Adipose tissue (tissue), 3 donors: Measurements from ENCODE around the gene PDLIM1. TPM values are rescaled to one million over a fixed set of nuclear protein-coding genes. Genes with fewer than 3 reads are reported as not detected.

Experiments
- H3K27ac ChIP-seq: one replicate; pipeline ENCODE4 v1.5.1; 2013; ENCODE audit warnings: low read depth, low read length
- WGBS, 3 donors: extraction: QIAGEN DNeasy Blood & Tissue Kit; methylation state at CpG; one replicate each; pipeline ENCODE4 v1.1.7; 2013; 5-methylcytosine and 5-hydroxymethylcytosine counted together
- polyA plus RNA-seq, 3 donors: library from polyadenylated mRNA; stranded (reverse); fragments of 200-250 nt; gene quantifications; one replicate each; pipeline ENCODE4 v1.2.3, GENCODE V29; 2013
- donor health status: healthy with polysubstance abuse.
- donor health status: Bipolar disorder and iron deficiency.
- donor health status: healthy.

PDLIM1 gene
- polyA plus RNA-seq, 3 donors = 70.4 to 239 (median 228) TPM

DNA sequence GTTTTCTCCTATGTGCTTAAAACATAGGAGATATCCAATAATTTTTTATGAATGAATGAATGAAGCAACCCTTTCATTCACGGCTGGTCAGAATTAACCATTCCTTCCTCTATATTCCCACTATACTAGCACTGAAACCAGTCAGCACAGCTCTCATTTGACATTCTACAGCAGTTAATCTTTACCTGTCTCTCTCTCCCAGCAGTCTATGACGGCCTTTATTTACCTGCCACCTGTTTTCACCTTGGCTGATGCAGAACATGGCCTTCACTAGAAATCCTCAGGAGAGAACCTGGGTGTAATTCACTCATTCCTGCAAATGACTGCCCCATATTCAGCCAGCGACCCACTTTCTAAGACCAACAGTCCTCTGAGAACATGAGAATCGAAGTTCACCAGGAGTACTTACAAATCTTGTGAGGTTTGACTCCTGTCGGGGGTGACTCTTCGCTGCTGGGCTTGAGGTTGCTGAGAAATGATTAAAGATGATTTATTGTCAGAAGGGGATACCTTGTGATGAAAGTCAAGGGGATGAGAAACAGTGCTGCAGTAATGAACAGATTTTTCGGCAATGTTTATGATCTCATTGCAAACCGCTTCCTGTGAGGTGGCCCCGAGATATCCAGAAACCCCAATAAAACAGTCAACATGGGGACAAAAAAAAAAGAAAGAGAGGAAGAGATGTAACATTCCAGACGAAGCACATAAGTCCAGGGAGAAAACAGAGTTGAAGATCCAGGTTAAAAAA is 30.9 kb upstream of the PDLIM1 start:
- WGBS, 3 donors = 72 to 89% (median 89%) methylated on average over 10 of the region's 10 CpGs
- no peak overlapping the region for H3K27ac ChIP-seq

DNA sequence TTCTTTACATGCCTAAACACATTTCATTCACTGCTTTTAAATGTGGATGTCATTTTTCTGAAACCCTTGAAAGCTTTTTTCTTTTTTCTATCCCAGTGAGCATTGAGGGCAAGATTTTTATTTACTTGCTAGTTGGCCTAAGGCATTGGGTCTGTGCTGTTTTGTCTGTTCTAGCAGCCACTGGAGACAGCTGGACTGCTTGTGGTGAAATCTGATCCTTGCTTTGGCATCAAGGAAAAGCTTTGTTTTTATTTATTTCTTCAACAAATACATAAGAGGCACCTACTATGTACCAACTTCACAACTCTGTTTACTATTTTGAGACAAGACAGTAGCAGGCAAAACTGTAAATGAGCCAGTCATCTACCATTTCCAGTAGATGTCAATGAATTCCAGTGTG is 28.4 kb upstream of the PDLIM1 start:
- H3K27ac ChIP-seq = no peak overlapping the region

DNA sequence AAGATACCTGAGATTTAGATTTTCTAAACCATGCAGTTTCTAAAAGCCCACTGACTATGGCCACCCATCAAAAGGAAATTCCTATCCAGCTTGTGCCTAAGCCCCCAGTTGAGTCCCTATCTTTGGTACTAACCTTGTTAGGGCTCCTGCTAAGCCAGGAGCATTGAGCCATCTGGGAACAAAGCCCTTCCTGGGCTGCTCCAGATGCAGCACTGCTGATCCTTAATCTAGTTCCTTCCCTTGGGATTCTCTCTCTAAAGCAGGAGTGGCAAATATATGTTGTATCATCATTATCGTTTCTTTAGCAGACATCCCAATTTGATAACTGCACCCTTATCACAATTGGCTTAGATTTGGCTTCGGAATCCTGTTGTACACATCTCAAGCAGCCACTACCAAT is 24.7 kb upstream of the PDLIM1 start:
- no peak overlapping the region for H3K27ac ChIP-seq
- WGBS, 3 donors = 61 to 80% (median 79%) methylated on average over 2 of the region's 2 CpGs

DNA sequence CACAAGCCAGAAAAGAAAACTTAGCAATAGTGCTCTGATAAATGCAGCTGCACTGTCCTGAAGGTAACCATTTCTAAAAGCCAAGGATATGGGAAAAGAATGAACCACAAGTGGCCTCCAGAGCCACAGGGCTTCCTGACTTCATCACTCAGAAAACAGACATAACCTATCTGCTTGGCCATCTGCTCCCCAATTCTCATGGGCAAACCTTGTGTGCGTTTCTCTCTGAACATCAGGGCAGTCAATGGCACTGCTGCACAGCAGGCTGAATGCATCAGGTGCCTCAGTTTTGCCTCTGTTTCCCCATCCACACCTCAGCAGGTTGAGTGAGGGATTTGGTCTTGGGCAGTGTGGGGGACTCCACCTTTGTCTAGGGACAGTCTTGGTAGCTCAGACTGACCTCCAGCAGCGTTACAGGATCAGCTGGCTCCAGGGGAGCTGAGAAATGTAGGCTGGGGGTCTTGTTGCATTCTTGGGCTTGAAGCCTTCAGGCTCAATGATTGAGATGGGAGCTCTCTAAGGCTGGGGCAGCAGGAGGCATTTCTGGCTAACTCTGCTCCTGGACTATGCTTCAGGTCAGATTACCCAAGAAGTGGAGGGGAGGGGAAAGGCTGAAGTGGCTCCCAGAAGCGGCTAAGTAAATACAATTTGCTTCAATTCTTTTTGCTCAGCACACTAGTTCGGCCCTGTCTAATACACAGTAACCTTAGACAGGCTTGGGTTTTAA is 23.6 kb upstream of the PDLIM1 start:
- 83 to 94% (median 84%) methylated on average over 4 of the region's 4 CpGs for WGBS, 3 donors
- no peak overlapping the region for H3K27ac ChIP-seq

DNA sequence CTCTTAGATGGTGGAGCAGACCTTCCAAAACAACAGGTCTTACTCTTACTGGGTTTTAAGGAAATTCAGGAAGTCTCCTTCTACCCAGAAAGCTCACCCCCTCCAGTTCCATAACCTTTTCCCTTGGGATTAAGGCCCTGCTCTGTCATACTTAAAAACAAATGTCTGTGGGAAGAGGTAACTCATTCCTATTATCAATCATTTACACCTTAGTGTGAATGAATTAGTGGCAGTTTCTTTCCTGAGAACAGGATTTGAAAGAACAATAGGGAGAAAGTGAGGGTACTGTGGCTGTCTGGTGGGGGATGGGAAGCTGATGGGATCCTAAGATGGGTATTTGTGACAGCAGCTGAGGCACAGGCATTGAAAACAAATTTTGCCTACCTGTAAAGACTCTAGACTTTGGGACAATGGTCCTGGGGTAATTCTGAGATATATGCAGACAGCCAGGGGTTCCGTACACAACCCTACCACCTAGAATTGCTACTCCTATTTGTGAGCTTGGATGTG is 22.2 kb upstream of the PDLIM1 start:
- no peak overlapping the region for H3K27ac ChIP-seq
- 94 to 100% (median 94%) methylated on average over 1 of the region's 1 CpG for WGBS, 3 donors

DNA sequence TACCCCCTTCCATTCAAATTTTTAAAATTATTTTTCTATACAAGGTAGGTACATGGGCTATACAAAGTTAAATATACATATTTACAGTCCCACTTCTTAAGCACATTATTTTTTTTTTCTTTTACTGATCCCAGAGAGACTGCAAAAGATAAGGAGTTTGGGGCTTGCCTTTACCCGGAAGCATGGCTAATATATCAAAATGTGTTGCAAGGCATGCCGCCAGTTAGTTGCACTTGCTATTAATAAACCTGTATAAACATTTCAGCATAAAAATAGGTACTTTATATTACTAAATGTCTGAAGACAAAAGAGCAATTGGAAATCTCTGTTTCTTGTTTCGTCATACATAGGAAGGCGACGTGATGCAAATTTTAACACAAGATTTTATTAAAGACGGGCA is 21.5 kb upstream of the PDLIM1 start:
- WGBS, 3 donors = 29 to 51% (median 48%) methylated on average over 6 of the region's 6 CpGs
- H3K27ac ChIP-seq = no peak overlapping the region

DNA sequence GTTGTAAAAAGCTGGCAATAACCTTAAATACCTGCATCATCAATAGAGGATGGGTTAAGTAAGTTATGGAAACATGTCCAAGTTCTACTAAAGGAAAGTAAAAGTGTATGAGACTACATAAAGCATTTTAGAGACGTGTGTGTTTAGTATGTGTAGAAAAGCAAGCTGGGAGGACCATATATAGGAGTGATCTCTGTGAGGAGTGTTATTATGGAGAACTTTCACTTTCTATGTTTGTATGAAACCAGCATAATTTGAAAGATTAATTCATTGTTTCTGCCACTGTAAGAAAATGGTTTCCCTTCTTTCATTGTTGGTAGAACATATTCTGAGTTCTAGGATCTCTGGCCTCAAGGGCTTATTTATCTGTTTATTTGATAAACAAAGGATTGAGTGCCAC is 19.2 kb upstream of the PDLIM1 start:
- no peak overlapping the region for H3K27ac ChIP-seq
- 50 to 74% (median 54%) methylated on average over 1 of the region's 1 CpG for WGBS, 3 donors

DNA sequence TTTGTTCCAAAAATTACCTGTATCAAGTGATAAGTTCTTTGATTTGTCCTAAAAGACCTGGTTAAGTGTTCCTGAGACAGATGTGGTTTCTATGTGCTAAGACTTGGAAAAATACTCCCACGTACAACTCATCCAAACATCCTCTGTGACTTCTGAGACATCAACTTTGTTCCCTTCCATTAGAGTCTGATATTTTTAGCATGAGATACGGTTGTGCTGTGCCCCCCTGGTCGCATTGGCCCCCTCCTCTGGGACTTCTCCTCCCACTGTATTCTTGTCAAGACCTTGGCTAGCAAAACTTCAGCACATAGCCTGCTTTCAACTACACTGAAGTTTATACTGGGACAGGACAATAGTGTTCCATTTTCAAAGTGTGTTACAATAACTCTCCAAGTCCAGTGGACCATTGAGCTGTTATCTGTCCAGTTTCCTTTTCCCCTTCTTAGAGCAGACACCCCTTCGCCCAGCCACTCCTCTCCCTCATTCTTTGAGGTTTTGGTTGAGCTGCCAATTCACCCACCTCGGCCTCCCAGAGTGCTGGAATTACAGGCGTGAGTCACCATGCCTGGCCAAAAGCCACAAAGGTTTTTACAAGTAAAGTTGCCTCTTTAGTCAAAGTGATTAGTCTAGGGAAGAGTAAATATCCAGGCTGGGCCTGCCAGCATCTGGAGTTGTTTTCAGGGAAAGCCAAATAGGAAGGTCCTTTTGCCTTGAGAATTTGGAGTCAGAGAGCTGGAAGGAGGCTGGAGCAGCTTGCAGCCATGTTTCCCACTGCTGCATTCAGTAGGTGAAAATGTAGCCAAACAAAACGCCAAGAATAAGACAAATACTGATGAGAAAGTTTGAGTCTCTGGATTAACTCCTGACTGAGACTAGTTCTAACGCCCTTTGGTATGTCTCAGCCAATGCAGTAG is 17.8 kb upstream of the PDLIM1 start:
- 35 to 47% (median 43%) methylated on average over 8 of the region's 8 CpGs for WGBS, 3 donors
- H3K27ac ChIP-seq = no peak overlapping the region

DNA sequence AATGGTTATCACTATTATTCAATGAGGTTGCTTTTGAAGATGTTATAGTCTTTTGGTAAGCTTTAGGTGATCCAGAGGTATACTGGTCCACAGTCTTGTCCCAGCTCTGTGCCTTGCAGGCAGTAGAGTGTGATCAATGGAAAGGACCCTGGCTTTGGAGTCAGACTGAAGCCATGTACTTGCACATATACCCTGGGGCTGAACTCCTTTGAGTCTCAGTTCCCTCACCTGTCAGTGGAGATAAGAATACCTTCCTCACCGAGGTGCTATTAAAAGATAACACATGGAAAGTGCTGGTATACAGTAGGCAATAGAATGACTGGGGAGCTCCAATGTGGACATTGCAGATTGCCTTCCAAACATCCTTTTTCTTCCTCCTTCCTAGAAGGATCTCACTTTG is 16.0 kb upstream of the PDLIM1 start:
- no peak overlapping the region for H3K27ac ChIP-seq

DNA sequence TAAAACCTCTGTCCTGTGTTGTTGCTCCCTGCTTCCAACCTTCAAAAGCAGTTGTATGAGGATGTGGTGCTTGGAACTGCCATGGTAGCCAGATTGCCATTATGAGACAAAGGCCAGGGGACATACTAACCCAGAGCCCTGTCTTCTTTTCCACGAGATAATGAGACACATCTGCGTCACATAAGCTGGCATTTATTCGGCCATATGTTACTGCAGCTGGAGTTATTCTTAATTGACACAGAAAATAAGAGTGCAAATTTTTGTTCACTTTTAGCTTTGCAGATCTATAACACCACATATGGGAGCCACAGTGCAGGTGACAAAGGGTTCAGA is 15.5 kb upstream of the PDLIM1 start:
- H3K27ac ChIP-seq = no peak overlapping the region
- 80 to 91% (median 87%) methylated on average over 3 of the region's 3 CpGs for WGBS, 3 donors

More for the DNA sequence above, 16.0 kb upstream of the PDLIM1 start:
- 47 to 80% (median 68%) methylated on average over 1 of the region's 1 CpG for WGBS, 3 donors

DNA sequence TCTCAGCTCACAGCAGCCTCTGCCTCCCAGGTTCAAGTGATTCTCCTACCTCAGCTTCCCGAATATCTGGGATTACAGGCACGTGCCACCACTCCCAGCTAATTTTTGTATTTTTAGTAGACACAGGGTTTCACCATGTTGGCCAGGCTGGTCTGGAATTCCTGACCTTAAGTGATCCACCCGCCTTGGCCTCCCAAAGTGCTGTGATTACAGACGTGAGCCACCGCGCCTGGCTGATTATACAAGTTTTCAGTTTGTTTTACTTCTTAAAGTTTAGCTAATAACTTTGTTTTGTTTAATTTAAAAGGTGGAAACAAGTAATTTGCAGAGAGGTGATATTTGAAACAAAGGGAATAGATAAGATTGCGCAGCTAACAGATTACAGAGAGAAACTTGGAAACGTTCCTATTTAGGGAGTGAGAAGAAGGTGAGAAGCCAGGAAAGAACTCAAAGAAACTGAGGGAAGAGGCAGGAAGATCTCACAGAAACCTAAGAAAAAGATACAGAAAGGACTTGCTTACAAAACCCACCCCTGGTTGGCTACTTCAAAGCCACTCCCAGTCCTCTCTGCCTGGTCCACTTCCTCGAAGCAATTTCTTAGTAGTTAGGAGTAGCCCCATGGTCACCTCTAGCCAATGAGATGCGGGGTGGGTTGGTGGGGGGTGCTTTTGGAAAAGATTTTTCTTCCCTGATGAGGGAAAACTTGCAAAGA is 15.0 kb upstream of the PDLIM1 start:
- no peak overlapping the region for H3K27ac ChIP-seq
- WGBS, 3 donors = 37 to 74% (median 73%) methylated on average over 10 of the region's 10 CpGs

DNA sequence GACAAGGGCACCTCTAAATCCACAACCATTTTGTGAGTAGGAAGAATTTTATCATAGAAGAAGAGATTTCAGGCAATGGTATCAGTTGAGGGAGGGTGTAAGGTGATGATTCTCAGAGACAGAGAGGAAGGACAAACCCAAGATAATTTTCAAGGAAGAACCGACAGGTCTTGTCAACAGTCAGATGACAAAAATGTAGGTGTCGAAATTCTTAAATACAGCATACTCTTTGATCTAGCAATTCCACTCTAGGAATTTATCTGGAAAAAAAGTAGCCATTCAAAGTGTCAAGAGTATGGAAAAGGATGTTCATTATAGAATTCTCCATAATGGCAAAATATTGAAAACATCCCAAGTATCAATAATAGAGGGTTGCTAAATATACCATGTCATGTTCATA is 14.2 kb upstream of the PDLIM1 start:
- WGBS, 3 donors = 86 to 96% (median 88%) methylated on average over 2 of the region's 2 CpGs
- H3K27ac ChIP-seq = no peak overlapping the region

DNA sequence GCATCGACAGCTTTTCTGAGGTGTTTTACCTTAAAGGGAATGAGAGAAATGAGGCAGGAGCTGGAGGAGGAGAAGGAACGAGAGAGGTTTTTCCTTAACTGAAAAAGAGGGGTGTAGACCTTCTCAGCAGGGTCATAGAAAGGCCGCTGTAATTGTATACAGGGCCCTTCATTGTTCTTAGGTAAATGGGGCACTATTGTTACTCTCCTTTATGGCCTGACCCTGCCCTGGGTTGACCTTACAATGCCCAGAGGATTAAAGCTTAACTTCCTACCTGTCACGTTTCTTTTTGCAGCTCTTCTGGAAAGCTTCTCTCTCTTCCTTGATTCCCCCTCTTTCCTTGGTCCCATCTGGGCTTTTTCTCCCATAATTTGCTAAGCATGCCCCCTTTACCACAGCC is 13.7 kb upstream of the PDLIM1 start:
- no peak overlapping the region for H3K27ac ChIP-seq
- 80 to 98% (median 87%) methylated on average over 4 of the region's 4 CpGs for WGBS, 3 donors

DNA sequence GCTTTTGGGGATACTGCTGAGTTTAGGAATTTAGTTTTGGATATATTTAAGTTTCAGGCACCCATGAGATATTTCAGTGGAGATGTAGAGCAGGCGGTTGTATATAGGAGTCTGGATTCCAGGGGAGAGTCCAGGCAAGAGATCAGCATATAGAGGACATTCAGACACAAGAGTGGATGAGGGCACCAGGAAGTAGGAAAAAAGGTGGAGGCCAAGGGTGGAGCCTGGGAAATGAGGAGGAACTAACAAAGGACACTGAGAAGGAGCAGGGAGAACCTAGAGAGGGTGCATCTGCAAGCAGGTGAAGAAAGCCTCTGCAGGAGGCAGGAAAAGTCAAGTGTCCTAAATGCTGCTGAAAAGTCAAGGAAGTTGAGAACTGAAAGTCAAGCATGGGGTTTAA is 13.1 kb upstream of the PDLIM1 start:
- WGBS, 3 donors = 89 to 100% (median 94%) methylated on average over 1 of the region's 1 CpG
- no peak overlapping the region for H3K27ac ChIP-seq

DNA sequence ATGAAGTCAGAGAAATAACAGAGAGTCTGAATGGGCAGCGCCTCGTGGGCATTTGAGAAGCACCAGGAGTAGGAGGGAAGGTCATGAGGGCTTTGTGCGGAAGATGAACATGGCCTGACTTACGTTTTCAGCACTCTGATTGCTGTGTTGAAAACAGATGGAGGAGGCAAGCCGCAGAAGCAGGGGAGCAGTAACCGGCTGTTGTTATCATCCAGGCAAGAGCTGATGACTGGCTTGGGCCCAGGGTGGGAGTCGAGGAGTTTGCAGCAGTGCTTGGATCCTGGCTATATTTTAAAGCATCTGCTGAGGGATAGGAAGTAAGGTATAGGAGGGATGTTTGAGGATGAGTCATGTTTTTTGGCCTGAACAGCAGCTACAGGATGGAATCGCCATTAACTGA is 12.7 kb upstream of the PDLIM1 start:
- 76 to 90% (median 77%) methylated on average over 8 of the region's 8 CpGs for WGBS, 3 donors
- H3K27ac ChIP-seq = no peak overlapping the region

DNA sequence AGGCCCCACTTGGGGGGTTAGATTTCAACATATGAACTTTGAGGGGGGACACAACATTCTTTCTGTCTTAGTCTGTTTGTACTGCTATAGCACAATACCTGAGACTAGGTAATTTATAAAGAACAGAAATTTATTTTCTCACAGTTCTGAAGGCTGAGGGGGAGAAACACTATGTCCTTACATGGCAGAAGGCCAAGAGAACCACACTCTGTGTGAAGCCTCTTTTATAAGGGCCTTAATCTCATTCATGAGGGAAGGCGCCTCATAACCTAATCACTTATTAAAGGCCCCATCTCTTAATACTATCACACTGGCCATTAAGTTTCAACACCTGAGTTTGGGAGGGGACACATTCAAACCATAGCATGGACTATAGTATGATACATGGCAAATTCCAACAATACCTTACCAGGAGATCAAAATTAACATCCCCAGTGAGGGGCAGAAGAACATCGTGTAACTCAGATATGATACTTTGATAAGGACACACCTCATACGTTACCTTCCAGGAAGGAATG is 9.3 kb upstream of the PDLIM1 start:
- H3K27ac ChIP-seq = no peak overlapping the region

DNA sequence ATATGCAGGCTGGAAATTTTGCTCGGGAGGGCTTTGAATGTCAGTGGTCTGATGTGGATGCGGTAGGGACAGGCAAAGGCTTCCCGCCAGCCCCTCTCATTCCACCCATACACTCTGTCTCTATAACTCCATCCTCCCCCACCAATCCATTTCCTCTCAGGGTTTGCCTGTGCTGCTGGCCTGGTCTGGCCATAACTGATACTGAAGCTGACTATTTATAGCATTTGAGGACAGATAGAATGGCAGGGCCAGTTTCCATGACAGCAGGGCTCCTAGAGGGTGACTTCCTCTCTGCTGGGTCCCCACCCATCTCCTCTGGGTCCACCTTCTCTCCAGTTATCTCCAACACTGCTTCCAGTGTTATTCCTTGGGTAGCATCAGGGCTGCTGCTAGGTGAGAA is 6.6 kb upstream of the PDLIM1 start:
- H3K27ac ChIP-seq = no peak overlapping the region
- 81 to 93% (median 87%) methylated on average over 3 of the region's 3 CpGs for WGBS, 3 donors

More for the DNA sequence above, 9.3 kb upstream of the PDLIM1 start:
- WGBS, 3 donors = 78 to 92% (median 88%) methylated on average over 3 of the region's 3 CpGs

DNA sequence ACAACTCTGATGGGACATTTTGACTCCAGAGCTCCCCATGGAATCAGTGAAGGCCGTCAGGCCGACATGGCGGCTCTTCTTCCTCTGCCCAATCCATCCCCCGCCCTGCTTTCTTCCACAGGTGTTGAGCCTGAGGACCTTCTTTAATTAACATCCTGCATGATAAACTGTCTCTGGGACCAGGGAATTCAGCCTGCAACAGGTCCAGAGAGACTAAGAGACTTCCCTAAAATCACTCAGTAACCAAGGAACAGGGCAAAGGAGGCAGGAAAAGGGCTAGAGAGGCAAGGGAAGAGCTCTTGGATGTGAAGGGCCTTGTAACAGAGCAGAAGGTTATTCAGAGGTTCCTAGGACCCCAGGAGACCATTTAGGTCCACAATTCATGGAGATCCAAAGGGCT is 6.0 kb upstream of the PDLIM1 start:
- WGBS, 3 donors = 97 to 100% (median 98%) methylated on average over 4 of the region's 4 CpGs
- H3K27ac ChIP-seq = no peak overlapping the region
